ENCODE measurements around the gene PPP2R2C. TPM values are rescaled to one million over a fixed set of nuclear protein-coding genes. Genes with fewer than 3 reads are reported as not detected.

Gene PPP2R2C
- total RNA-seq, 3 donors from 2014 or later: 0.31 to 2.9 (median 0.41) TPM

DNA sequence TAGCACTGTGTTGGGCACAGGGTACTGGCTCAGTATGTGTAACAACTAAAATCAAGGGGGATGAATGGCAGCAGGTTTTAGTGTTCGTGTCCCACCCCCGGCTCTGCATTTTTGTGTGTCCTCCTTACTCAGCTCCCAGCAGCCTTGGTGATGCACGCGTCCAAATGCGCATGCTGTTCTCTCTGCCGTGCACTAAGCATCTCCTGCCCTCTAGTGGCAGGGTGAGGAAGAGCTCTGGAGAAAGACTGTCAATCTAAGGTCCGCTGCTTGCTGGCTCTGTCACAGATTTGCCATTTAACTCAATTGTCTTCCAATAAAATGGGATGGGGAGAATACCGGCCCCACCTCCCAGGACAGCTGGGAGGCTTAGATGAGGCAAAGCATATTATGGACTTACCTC is 141.4 kb downstream of the PPP2R2C start:
- DNase-seq (peak in 1 of 3 donors; percentile 33), ATAC-seq (no peak)
- TF ChIP-seq, protein P1, sequence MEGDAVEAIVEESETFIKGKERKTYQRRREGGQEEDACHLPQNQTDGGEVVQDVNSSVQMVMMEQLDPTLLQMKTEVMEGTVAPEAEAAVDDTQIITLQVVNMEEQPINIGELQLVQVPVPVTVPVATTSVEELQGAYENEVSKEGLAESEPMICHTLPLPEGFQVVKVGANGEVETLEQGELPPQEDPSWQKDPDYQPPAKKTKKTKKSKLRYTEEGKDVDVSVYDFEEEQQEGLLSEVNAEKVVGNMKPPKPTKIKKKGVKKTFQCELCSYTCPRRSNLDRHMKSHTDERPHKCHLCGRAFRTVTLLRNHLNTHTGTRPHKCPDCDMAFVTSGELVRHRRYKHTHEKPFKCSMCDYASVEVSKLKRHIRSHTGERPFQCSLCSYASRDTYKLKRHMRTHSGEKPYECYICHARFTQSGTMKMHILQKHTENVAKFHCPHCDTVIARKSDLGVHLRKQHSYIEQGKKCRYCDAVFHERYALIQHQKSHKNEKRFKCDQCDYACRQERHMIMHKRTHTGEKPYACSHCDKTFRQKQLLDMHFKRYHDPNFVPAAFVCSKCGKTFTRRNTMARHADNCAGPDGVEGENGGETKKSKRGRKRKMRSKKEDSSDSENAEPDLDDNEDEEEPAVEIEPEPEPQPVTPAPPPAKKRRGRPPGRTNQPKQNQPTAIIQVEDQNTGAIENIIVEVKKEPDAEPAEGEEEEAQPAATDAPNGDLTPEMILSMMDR (IDR thresholded peaks at IDR 0.05): peak; percentile 13
- H3K36me3 ChIP-seq (ENCODE audit: low read depth): no peaks in the 10 kb centered on the region
- no peak overlapping the region for H3K4me3 ChIP-seq
- intact Hi-C loops (cut with DNase I, micrococcal nuclease): no loop called here
- H3K4me1 ChIP-seq (ENCODE audit: low read depth): no peaks in the 10 kb centered on the region
- H3K9me3 ChIP-seq: no peaks in the 10 kb centered on the region

DNA sequence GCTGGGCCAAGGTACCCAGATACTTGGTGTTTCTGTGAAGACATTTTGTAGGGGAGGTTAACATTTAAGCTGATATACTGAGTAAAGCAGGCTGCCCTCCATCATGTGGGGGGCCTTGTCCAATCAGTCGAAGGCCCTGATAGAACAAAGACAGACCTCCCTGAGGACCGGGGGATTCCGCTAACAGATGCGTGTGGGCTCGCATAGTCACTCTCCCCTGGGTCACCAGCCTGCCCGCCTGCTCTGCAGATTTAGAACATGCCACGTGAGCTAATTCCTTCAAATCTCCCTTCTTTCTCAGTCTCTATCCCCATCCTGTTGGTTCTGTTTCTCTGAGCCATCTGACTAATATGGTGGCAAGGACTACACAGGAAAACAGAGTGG is 142.0 kb downstream of the PPP2R2C start:
- TF ChIP-seq, protein P1 (IDR thresholded peaks at IDR 0.05): no peak
- intact Hi-C loops (cut with DNase I, micrococcal nuclease): no loop called here
- Histone ChIP-seq H3K4me3 (no peak overlapping the region), H3K9me3 (no peaks in the 10 kb centered on the region), H3K4me1 (ENCODE audit: low read depth) (no peaks in the 10 kb centered on the region), H3K36me3 (ENCODE audit: low read depth) (no peaks in the 10 kb centered on the region)
- DNase-seq (no peak), ATAC-seq (no peak)

DNA sequence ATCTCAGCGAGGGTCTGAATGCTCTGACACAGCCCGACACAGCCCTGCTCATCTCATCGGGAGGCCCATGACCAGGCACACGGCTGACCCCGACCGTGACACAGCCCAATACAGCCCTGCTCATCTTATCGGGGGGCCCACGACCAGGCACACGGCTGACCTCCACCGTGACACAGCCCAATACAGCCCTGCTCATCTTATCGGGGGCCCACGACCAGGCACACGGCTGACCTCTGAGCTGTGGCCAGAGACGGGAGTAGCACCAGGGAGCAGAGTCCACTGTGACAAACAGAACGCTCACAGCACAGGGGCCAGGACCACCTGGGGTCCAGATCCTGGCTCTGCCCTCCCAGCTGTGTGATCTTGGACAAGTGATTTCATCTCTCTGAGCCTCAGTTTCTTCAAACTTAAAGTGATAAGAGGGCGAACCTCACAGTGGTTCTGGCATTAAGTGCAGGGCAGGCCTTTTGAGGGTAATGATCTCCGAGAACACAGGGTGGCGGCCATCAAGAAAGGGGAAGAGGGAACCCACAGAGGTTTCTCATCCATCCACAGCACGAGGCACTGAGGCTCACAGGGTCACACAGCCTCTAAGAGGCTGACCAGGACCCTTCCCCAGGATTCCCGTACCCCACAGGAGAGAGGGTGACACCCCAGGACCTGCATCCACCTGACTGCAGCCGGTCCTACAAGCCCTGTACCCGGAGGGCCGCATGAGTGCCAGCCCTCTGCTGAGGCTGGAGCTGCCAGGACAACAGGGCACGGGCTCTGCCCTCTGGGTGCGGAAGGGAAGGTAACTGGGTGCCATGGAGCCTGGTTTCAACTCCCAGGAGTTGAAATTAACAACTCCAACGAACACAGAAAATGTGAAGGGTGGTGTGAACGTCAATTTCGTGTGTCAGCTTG is 142.7 kb downstream of the PPP2R2C start:
- intact Hi-C loops (cut with DNase I, micrococcal nuclease): loop anchor here (5.0 kb wide), 1 partner anchor 77 kb away; no protein-coding TSS in a partner anchor
- TF ChIP-seq, protein P1 (IDR thresholded peaks at IDR 0.05): no peak
- no peak for DNase-seq
- H3K9me3 ChIP-seq: no peaks in the 10 kb centered on the region
- H3K4me1 ChIP-seq (ENCODE audit: low read depth): peaks cover 5% of the 10 kb centered on the region
- H3K4me3 ChIP-seq: no peak overlapping the region
- H3K36me3 ChIP-seq (ENCODE audit: low read depth): no peaks in the 10 kb centered on the region
- no peak for ATAC-seq

DNA sequence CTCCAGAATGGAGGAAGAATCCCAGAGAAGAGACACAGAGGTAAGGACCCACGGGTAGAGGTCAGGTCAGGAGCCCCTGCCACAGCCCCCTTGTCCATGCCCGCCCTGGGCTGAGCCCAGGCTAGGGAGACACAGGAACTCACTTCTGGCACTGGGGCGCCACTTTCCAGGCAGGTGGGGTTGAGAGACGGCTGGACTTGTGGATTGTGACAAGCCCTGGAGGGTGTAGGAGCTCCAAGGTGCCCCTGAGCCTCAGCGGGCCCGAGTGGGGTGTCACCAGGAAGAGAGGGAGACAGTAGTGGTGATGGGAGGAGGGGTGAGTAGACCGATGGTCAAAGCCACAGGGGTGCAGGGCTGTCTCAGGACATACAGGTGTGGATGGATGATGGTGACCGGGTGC is 143.9 kb downstream of the PPP2R2C start:
- Histone ChIP-seq H3K36me3 (ENCODE audit: low read depth) (no peaks in the 10 kb centered on the region), H3K9me3 (no peaks in the 10 kb centered on the region), H3K4me3 (no peak overlapping the region), H3K4me1 (ENCODE audit: low read depth) (peaks cover 5% of the 10 kb centered on the region)
- ATAC-seq (no peak), DNase-seq (no peak)
- intact Hi-C loops (cut with DNase I, micrococcal nuclease): loop anchor here (5.0 kb wide), 1 partner anchor 76 kb away; no protein-coding TSS in a partner anchor
- TF ChIP-seq, protein P1 (IDR thresholded peaks at IDR 0.05): no peak

DNA sequence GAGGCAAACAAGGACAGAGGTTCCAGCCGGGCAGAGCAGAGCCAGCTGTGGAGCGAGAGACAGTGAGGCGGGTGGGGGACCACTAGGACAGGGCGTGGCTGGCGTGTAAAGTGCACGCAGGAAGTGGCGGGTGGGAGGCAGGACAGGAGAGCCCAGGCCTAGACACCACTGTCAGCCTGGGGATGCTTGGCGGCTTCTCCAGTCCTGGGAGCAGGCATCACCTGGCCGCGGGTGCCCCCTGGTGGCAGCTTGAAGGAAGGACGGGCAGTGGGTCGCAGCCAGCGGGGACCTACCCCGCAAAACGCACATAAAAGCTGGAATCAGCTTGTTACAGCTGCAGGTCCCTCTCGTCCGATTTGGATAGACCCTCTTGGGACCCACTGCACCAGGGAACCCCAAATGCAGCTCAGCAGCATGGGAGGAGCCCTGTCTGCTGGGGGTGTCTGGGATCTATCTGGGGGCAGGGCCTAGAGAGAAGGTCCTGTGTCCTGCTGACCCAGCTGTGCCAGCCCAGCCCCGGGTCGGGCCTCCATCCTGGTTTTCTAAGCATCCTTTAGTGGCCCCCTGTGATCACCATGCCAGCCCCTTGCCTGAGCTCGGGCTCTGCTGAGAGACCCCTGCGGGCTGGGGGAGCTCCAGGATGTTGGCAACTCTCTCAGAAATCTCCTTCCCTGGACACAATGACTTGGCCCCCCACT is 145.0 kb downstream of the PPP2R2C start:
- H3K4me1 ChIP-seq (ENCODE audit: low read depth): peaks cover 5% of the 10 kb centered on the region

More for the DNA sequence above, 145.0 kb downstream of the PPP2R2C start:
- Histone ChIP-seq H3K4me3 (no peak overlapping the region), H3K9me3 (no peaks in the 10 kb centered on the region), H3K36me3 (ENCODE audit: low read depth) (no peaks in the 10 kb centered on the region)
- TF ChIP-seq, protein P1 (IDR thresholded peaks at IDR 0.05): peak; percentile 89
- intact Hi-C loops (cut with DNase I, micrococcal nuclease): loop anchor here (5.0 kb wide), 1 partner anchor 75 kb away; no protein-coding TSS in a partner anchor
- DNase-seq: peak; percentile 76 to 86 (median 80)
- peak; percentile 83 for ATAC-seq
